ENCODE measurements around the gene SNX33. TPM values are rescaled to one million over a fixed set of nuclear protein-coding genes. Genes with fewer than 3 reads are reported as not detected.
A peak's percentile ranks its signal among the peaks of the same experiment; 100 is the strongest.

SNX33 gene
- total and polyA plus RNA-seq, 9 donors: 16.0 to 37.3 (median 28.3) TPM

DNA sequence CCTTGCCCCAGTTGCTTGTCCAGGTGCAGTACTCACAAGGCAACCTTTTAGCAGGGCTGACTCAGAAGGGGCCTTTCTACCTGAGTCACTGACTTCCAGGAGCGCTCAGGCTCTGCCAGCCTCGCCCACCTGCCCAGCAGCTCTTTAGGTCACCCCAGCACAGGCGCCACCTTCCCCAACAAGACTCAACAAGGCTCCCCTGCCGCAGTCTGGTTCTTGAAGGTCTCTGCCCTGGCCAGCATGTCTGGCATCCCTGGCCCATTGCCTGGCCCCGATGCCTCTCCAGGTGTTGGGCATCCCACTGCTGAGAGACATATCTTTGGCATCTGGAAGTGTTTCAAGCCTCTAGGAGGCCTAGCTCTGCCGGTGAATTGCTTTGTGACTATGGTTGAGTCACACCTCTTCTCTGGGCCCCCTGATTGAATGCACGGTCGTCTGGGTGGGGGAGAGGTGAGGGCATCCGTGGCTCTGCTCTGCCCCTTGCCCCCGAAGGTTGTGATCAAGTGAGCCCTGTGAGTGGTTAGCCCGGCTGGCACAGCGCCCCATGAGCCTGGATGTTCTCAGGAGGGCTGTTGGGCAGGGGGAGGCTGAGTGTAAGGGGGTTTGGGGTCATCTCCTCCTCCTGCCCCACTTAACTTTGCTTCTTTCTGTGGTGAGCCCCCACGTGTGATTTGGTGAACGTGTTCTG is 21.6 kb downstream of the SNX33 start:
- no peaks in the 10 kb centered on the region for H3K27me3 ChIP-seq
- TF ChIP-seq EP300 (IDR thresholded peaks at IDR 0.05): no peak
- no peak for TF ChIP-seq POLR2A (IDR thresholded peaks at IDR 0.05)
- TF ChIP-seq, protein P1, sequence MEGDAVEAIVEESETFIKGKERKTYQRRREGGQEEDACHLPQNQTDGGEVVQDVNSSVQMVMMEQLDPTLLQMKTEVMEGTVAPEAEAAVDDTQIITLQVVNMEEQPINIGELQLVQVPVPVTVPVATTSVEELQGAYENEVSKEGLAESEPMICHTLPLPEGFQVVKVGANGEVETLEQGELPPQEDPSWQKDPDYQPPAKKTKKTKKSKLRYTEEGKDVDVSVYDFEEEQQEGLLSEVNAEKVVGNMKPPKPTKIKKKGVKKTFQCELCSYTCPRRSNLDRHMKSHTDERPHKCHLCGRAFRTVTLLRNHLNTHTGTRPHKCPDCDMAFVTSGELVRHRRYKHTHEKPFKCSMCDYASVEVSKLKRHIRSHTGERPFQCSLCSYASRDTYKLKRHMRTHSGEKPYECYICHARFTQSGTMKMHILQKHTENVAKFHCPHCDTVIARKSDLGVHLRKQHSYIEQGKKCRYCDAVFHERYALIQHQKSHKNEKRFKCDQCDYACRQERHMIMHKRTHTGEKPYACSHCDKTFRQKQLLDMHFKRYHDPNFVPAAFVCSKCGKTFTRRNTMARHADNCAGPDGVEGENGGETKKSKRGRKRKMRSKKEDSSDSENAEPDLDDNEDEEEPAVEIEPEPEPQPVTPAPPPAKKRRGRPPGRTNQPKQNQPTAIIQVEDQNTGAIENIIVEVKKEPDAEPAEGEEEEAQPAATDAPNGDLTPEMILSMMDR (IDR thresholded peaks at IDR 0.05): no peak
- H3K4me3 ChIP-seq: no peak overlapping the region
- 61 to 69% (median 68%) methylated on average over 14 of the region's 14 CpGs for WGBS, 3 donors
- no peaks in the 10 kb centered on the region for H3K9me3 ChIP-seq
- H3K27ac ChIP-seq: no peak overlapping the region
- H3K4me1 ChIP-seq (ENCODE audit: insufficient read depth): peaks cover 12% of the 10 kb centered on the region
- intact Hi-C loops (cut with DNase I): no loop called here
- no peak for DNase-seq
- no peaks in the 10 kb centered on the region for H3K36me3 ChIP-seq

DNA sequence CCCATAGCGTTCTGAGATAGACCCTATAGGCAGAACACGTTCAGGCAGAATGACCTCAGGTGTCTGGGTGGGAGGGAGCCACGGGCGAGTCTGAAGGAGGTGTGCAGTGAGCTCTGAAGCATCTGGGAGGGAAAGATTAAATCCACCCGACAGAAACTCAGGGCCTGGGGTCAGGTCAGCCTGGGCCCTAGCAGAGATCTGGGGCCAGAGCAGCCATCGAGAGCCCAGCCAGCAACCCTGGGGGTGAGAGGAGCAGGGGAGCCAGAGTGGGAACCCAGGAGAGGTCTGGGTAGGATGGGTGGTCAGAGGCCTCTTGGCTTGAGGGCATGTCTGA is 22.1 kb downstream of the SNX33 start:
- no peak for TF ChIP-seq POLR2A (IDR thresholded peaks at IDR 0.05)
- no peak for TF ChIP-seq EP300 (IDR thresholded peaks at IDR 0.05)
- TF ChIP-seq, protein P1 (IDR thresholded peaks at IDR 0.05): no peak
- H3K4me1 ChIP-seq (ENCODE audit: insufficient read depth): peaks cover 12% of the 10 kb centered on the region
- no peak overlapping the region for H3K4me3 ChIP-seq
- H3K36me3 ChIP-seq: no peaks in the 10 kb centered on the region
- intact Hi-C loops (cut with DNase I): loop anchor here in 1 of 4 donors (10.0 kb wide), 1 partner anchor 295 kb away; no protein-coding TSS in a partner anchor
- no peaks in the 10 kb centered on the region for H3K27me3 ChIP-seq
- 66 to 74% (median 69%) methylated on average over 6 of the region's 6 CpGs for WGBS, 3 donors
- no peak overlapping the region for H3K27ac ChIP-seq
- DNase-seq: no peak
- H3K9me3 ChIP-seq: no peaks in the 10 kb centered on the region

DNA sequence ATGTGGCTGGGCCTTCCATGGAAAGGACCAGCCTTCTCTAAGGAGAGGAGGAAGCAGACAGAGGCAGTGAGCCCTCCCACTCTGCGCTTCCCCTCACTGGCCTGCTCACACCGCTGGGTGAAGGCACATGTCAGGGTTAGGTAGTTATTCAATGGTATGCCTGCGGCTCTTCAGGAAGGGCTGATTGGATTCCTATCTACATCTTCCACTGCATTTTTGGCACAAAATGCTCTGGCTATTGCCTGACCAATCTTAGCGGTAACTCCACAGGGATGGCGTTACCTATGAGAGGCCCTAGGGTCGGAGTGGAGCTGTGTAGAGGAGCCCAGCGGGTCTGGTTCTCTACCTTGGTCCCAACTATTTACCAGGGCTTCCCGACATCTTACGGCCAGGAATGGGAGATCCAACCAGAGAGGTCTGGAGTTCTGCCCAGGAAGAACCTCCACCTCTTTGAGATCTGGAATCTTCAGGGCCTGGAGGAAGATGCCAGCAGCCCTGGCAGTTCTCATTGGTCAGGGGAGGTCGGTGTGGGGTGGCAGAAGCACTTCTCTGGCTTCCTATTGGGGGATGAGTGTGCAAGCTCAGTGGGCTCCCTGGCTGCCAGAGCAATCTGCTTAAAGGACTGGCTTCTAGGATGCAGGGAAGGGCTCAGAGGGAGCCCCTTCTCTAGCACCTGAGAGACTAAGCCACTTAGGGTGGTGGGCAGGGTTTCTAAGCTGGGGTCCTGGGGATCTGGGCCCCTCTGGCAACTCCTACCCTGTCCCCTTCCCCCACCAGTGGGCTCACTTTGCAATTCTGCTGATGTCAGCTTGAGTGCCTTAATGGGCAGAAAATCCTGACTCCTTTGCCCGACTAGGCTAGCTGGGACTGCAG is 24.3 kb downstream of the SNX33 start:
- Histone ChIP-seq H3K27me3 (no peaks in the 10 kb centered on the region), H3K36me3 (no peaks in the 10 kb centered on the region), H3K4me1 (ENCODE audit: insufficient read depth) (peaks cover 14% of the 10 kb centered on the region), H3K9me3 (no peaks in the 10 kb centered on the region), H3K27ac (peak overlapping the region in 1 of 2 donors; percentile 72), H3K4me3 (no peak overlapping the region)
- no peak for DNase-seq
- TF ChIP-seq EP300 (IDR thresholded peaks at IDR 0.05) (no peak), POLR2A (IDR thresholded peaks at IDR 0.05) (no peak)
- TF ChIP-seq, protein P1 (IDR thresholded peaks at IDR 0.05): no peak
- intact Hi-C loops (cut with DNase I): loop anchor here in 1 of 4 donors (10.0 kb wide), 1 partner anchor 297 kb away; no protein-coding TSS in a partner anchor
- 56 to 59% (median 58%) methylated on average over 11 of the region's 11 CpGs for WGBS, 3 donors

DNA sequence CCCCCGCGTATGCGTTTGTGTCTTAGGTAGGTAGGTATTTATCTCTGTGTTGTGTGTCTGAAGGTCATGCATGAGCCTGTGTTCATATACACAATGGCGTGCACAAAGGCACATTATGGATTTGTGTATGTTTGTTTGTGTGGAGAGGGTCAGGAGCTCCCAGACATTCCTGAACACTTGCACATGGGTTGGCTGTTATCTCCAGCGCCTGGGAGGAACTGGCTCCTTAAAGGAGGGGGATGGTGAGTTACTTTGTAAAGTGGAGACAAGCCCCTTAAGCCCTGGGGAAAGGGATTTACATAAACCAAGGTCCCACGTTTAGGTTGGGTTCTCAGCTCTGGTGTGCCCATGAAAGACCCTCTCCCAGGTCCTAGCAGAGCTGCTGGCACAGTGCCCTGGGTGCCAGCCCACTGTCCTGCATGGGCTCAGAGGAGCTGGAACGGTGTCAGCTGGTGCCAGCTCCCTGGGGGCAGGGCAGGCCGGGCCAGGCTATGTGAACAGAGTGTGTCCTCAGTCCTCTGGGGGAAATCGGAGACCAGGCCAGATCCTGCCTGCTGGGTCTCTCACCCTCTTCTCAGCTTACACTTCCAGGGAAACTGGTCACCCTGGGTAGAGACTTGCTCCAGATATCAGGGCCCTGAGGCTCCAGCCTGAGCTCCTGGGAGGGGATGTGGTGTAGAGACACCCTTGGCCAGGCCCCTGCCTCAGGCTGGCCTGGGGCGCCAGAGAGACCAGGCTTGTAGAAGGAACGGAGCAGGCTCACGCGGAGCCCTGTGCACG is 25.1 kb downstream of the SNX33 start:
- peak in 3 of 5 donors; percentile 61 to 63 (median 62) for DNase-seq
- Histone ChIP-seq H3K27me3 (no peaks in the 10 kb centered on the region), H3K36me3 (no peaks in the 10 kb centered on the region), H3K9me3 (no peaks in the 10 kb centered on the region), H3K27ac (peak overlapping the region; percentile 19 to 72), H3K4me3 (no peak overlapping the region), H3K4me1 (ENCODE audit: insufficient read depth) (peaks cover 17% of the 10 kb centered on the region)
- intact Hi-C loops (cut with DNase I): loop anchor here in 1 of 4 donors (10.0 kb wide), 1 partner anchor 298 kb away; no protein-coding TSS in a partner anchor
- 13 to 23% (median 21%) methylated on average over 14 of the region's 14 CpGs for WGBS, 3 donors
- TF ChIP-seq, protein P1 (IDR thresholded peaks at IDR 0.05): no peak
- no peak for TF ChIP-seq EP300 (IDR thresholded peaks at IDR 0.05)
- no peak for TF ChIP-seq POLR2A (IDR thresholded peaks at IDR 0.05)
